Neuronal stem cell (in vitro differentiated cells): ENCODE measurements around the gene PLXNA4.

ENCODE experiments used
- DNase-seq: peaks from one replicate; pipeline ENCODE4 v3.0.0-alpha.2; 2013; ENCODE audit warnings: low spot score
- H2AFZ ChIP-seq: one replicate; pipeline ENCODE4 v1.6.1; 2013; ENCODE audit warnings: mild to moderate bottlenecking, low read length, inconsistent platforms
- H2AK5ac ChIP-seq: 2 replicates; pipeline ENCODE4 v1.6.1; 2013; ENCODE audit warnings: low read depth, mild to moderate bottlenecking, inconsistent platforms, low read length, moderate library complexity, mixed read lengths
- H2BK120ac ChIP-seq: 2 replicates; pipeline ENCODE4 v1.6.1; 2013; ENCODE audit warnings: low read depth, mild to moderate bottlenecking, inconsistent platforms, low read length, moderate library complexity, mixed read lengths
- H2BK12ac ChIP-seq: one replicate; pipeline ENCODE4 v1.6.1; 2013; ENCODE audit warnings: low read length, inconsistent platforms
- H2BK15ac ChIP-seq: 2 replicates; pipeline ENCODE4 v1.6.1; 2013; ENCODE audit warnings: mild to moderate bottlenecking, low read length, inconsistent platforms, mixed read lengths
- H2BK5ac ChIP-seq: one replicate; pipeline ENCODE4 v1.6.1; 2013; ENCODE audit warnings: inconsistent platforms, mild to moderate bottlenecking, low read length, moderate library complexity
- H3K14ac ChIP-seq: one replicate; pipeline ENCODE4 v1.6.1; 2013; ENCODE audit warnings: low read length, inconsistent platforms
- H3K18ac ChIP-seq: 2 replicates; pipeline ENCODE4 v1.6.1; 2013; ENCODE audit warnings: low read length, inconsistent platforms
- H3K23ac ChIP-seq: 2 replicates; pipeline ENCODE4 v1.6.1; 2013; ENCODE audit warnings: low read depth, mild to moderate bottlenecking, mixed read lengths, low read length, inconsistent platforms; ENCODE audit not compliant: poor library complexity
- H3K27ac ChIP-seq: replicated peaks from 3 replicates; pipeline ENCODE4 v1.5.1; 2013; ENCODE audit warnings: low read length, inconsistent platforms
- H3K27me3 ChIP-seq, 3 experiments: 2 replicates each; pipeline ENCODE4 v1.6.1; 2013; ENCODE audit warnings: low read length in 3 of 3, mild to moderate bottlenecking in 2 of 3, inconsistent platforms in 1 of 3, low read depth in 1 of 3, mixed read lengths in 1 of 3, moderate library complexity in 1 of 3; ENCODE audit not compliant: control insufficient read depth in 3 of 3, insufficient read depth in 3 of 3
- H3K36me3 ChIP-seq, 2 donors: replicated peaks in 1 of 2; 2 replicates each; pipeline ENCODE4 v1.6.1; 2013; ENCODE audit warnings: low read length in 2 of 2; ENCODE audit not compliant: control insufficient read depth in 2 of 2, insufficient read depth in 2 of 2
- H3K4ac ChIP-seq: 2 replicates; pipeline ENCODE4 v1.6.1; 2013; ENCODE audit warnings: inconsistent platforms, mild to moderate bottlenecking, low read length, moderate library complexity
- H3K4me1 ChIP-seq, 2 donors: 1 replicate in 1 of 2; 2 replicates in 1 of 2; pipeline ENCODE4 v1.6.1; 2013; ENCODE audit warnings: low read length in 2 of 2, low read depth in 1 of 2; ENCODE audit not compliant: control insufficient read depth in 2 of 2, insufficient read depth in 1 of 2
- H3K4me2 ChIP-seq: one replicate; pipeline ENCODE4 v1.6.1; 2013; ENCODE audit warnings: mild to moderate bottlenecking, low read length, inconsistent platforms; ENCODE audit not compliant: insufficient read depth, poor library complexity, severe bottlenecking
- H3K4me3 ChIP-seq, 2 donors: 2 replicates each; pipeline ENCODE4 v1.5.1; 2013; ENCODE audit warnings: low read length in 2 of 2, mild to moderate bottlenecking in 2 of 2, inconsistent platforms in 1 of 2, moderate library complexity in 1 of 2
- H3K79me1 ChIP-seq: one replicate; pipeline ENCODE4 v1.6.1; 2013; ENCODE audit warnings: low read depth, mild to moderate bottlenecking, inconsistent platforms, low read length, moderate library complexity
- H3K9ac ChIP-seq: one replicate; pipeline ENCODE4 v1.6.1; 2013; ENCODE audit warnings: mild to moderate bottlenecking, low read depth, low read length, inconsistent platforms; ENCODE audit not compliant: poor library complexity
- H3K9me3 ChIP-seq, 2 donors: replicated peaks in 1 of 2; 2 replicates each; pipeline versions ENCODE3 to v1.6.1; 2013; ENCODE audit warnings: low read length in 2 of 2, mild to moderate bottlenecking in 2 of 2, inconsistent platforms in 1 of 2, low read depth in 1 of 2, mixed read lengths in 1 of 2, moderate library complexity in 1 of 2; ENCODE audit not compliant: control insufficient read depth in 2 of 2, insufficient read depth in 1 of 2
- H4K8ac ChIP-seq: one replicate; pipeline ENCODE4 v1.6.1; 2013; ENCODE audit warnings: low read depth, mild to moderate bottlenecking, inconsistent platforms, low read length, moderate library complexity
- H4K91ac ChIP-seq: one replicate; pipeline ENCODE4 v1.6.1; 2013; ENCODE audit warnings: low read length, low read depth, mild to moderate bottlenecking, inconsistent platforms; ENCODE audit not compliant: poor library complexity
- WGBS, 2 donors: extraction: QIAGEN DNeasy Blood & Tissue Kit; methylation state at CpG; one replicate each; pipeline ENCODE4 v1.1.7; 2013; ENCODE audit warnings: missing lambda C conversion rate in 2 of 2, mixed read lengths in 1 of 2; ENCODE audit not compliant: insufficient read length in 2 of 2, insufficient replicate concordance in 1 of 2; ENCODE audit errors: extremely low coverage in 2 of 2; 5-methylcytosine and 5-hydroxymethylcytosine counted together

PLXNA4 gene

DNA sequence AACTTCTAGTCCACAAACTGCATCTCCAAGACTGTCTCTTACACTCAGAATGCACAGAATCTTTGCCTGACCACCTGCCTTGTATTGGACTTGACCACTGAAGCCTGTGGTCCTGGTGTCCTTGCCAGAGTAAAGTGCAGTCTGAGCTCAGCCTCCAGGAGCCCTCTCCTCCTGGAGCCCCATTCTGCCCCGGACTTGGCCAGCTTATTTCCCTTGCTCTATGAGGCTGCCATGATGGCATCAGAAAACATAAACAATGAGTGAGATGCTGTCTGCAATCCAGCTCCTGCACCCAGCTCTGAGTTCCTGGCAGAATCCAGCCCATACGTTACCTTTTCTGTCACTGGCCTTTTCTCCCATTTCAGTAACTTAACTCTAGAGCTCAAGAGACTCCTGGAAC lies 494.6 kb downstream of the PLXNA4 start:
- H2BK5ac ChIP-seq, result no peak overlapping the region
- no peaks in the 10 kb centered on the region for H3K36me3 ChIP-seq
- H3K9me3 ChIP-seq, result no peaks in the 10 kb centered on the region
- no peak overlapping the region for H3K4me3 ChIP-seq
- H3K4ac ChIP-seq, result no peak overlapping the region
- no peak overlapping the region for H3K9ac ChIP-seq
- H3K79me1 ChIP-seq, result no peaks in the 10 kb centered on the region
- H4K8ac ChIP-seq, result no peak overlapping the region
- H3K23ac ChIP-seq, result no peak overlapping the region
- peaks cover 0 to 3% (median 0%) of the 10 kb centered on the region in 3 experiments for H3K27me3 ChIP-seq
- no peak overlapping the region for H2BK15ac ChIP-seq
- no peak overlapping the region for H2BK120ac ChIP-seq
- H2AK5ac ChIP-seq, result no peak overlapping the region
- no peak overlapping the region for H2AFZ ChIP-seq
- WGBS, 2 donors, result no CpG with 5 or more reads among the region's 2 CpGs
- H3K27ac ChIP-seq, result no peak overlapping the region
- no peak for DNase-seq
- peaks cover 0 to 6% of the 10 kb centered on the region in 2 donors for H3K4me1 ChIP-seq
- H3K14ac ChIP-seq, result no peak overlapping the region
- H4K91ac ChIP-seq, result no peak overlapping the region
- H3K4me2 ChIP-seq, result no peak overlapping the region
- H2BK12ac ChIP-seq, result no peak overlapping the region
- H3K18ac ChIP-seq, result no peak overlapping the region

DNA sequence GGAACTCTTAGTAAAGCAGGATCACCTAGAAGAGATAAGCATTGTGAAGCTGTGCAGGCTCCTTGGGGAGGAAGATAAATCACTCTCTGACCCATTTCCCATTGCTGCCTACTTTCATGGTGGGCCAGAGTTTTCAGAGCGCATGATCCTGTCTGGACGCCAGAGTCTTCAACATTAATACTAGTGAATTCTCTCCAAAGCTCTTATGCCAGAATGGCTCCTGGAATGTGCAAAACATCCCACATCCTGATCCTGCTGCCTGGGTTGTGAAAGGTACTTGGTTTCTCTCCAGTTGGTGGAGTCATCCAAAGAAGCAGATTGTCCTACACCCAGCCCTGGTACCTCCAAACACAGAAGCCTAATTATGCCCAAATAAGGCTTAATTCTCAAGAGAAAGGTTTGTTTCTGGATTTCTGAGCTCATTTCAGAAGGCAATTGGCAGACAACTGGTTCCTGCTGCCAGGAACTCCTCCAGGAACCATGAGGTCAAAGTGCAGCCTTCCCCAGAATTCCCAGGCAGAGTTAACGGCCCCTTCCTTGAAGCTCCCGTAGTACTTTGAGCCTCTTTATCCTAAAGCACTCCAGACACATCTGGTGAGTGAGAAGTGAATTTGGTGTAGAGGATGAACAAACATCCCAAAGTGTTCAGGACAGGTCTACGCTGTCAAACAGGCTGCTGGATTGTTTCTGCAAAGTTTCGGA lies 495.2 kb downstream of the PLXNA4 start:
- no peak overlapping the region for H2AFZ ChIP-seq
- H3K18ac ChIP-seq, result no peak overlapping the region
- no peak overlapping the region for H3K4ac ChIP-seq
- no peaks in the 10 kb centered on the region for H3K36me3 ChIP-seq
- no peak overlapping the region for H3K27ac ChIP-seq
- no peak overlapping the region for H3K9ac ChIP-seq
- peaks cover 0 to 3% (median 0%) of the 10 kb centered on the region in 3 experiments for H3K27me3 ChIP-seq
- H3K4me1 ChIP-seq, result peaks cover 0 to 6% of the 10 kb centered on the region in 2 donors
- H3K4me3 ChIP-seq, result no peak overlapping the region
- H3K23ac ChIP-seq, result no peak overlapping the region
- no peak overlapping the region for H2BK12ac ChIP-seq
- H3K4me2 ChIP-seq, result no peak overlapping the region
- H2BK15ac ChIP-seq, result no peak overlapping the region
- H4K8ac ChIP-seq, result no peak overlapping the region
- no peak overlapping the region for H3K14ac ChIP-seq
- no peak overlapping the region for H2BK120ac ChIP-seq
- no CpG with 5 or more reads among the region's 6 CpGs for WGBS, 2 donors
- no peaks in the 10 kb centered on the region for H3K9me3 ChIP-seq
- H2BK5ac ChIP-seq, result no peak overlapping the region
- H3K79me1 ChIP-seq, result no peaks in the 10 kb centered on the region
- no peak overlapping the region for H4K91ac ChIP-seq
- no peak for DNase-seq
- no peak overlapping the region for H2AK5ac ChIP-seq

DNA sequence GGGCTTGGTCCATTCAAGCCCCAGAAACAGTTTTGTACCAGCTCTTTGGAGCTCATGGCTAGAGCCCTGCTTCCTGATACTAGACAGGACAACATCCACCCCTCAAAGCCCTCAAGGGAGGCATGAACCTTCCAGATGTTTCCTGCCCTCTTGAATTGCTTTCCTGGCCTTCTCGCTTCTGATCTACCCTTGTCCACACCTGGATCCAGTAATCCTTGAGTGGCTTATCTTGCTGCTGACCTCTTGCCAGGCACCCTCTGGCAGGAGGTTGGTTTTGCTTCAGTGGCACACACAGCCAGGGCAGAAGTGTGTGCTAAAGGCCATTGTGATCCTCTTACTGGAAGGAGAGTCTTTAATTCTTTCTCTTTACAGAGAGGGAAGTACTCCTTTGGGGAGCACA lies 495.8 kb downstream of the PLXNA4 start:
- H4K91ac ChIP-seq, result no peak overlapping the region
- no peaks in the 10 kb centered on the region for H3K9me3 ChIP-seq
- H3K4me2 ChIP-seq, result no peak overlapping the region
- H2BK15ac ChIP-seq, result no peak overlapping the region
- no peak overlapping the region for H3K9ac ChIP-seq
- peaks cover 0 to 3% (median 0%) of the 10 kb centered on the region in 3 experiments for H3K27me3 ChIP-seq
- H3K4me1 ChIP-seq, result peaks cover 0 to 6% of the 10 kb centered on the region in 2 donors
- no peak overlapping the region for H2BK5ac ChIP-seq
- no peak overlapping the region for H2BK12ac ChIP-seq
- H3K4ac ChIP-seq, result no peak overlapping the region
- no peak overlapping the region for H3K14ac ChIP-seq
- H2AFZ ChIP-seq, result no peak overlapping the region
- no peak overlapping the region for H2AK5ac ChIP-seq
- no peak overlapping the region for H3K27ac ChIP-seq
- no peak overlapping the region for H3K4me3 ChIP-seq
- H3K79me1 ChIP-seq, result no peaks in the 10 kb centered on the region
- no peak overlapping the region for H2BK120ac ChIP-seq
- H3K23ac ChIP-seq, result no peak overlapping the region
- DNase-seq, result no peak
- H3K36me3 ChIP-seq, result no peaks in the 10 kb centered on the region
- no peak overlapping the region for H3K18ac ChIP-seq
- WGBS, 2 donors, result no CpG with 5 or more reads among the region's 1 CpG
- no peak overlapping the region for H4K8ac ChIP-seq

DNA sequence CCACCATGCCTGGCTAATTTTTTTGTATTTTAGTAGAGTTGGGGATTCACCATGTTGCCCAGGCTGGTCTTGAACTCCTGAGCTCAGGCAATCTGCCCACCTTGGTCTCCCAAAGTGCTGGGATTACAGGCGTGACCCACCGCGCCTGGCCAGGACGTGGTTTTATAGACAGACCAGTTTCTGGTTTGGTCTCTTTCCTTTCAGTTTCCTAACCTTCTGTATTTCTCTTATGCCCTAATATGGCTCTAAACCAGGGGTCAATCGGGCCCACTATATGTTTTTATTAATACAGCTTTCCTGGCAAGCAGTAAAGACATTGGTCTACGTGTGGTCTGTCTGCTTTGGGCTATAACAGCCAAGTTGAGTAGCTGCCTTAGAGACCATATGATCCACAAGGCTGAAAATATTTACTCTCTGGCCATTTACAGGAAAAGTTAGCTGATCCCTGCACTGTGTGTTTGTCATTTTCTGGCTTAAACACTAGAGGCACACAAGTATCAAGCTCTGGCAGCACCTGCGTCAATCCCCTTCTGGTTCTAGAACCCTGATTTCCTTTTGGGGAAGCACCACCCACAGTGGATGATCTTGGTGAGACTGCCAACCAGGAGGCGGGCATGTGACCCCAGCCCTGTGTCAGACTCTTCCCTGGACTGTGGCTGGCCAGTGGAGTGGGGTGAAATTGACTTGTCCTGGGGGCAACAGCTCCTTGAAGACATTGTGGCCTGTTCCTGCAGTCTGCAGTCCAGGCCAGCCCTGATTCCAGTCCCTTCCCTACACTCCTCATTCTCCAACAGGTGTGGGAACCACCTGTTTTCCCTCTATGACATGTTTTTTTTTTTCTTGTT lies 497.2 kb downstream of the PLXNA4 start:
- no CpG with 5 or more reads among the region's 8 CpGs for WGBS, 2 donors
- DNase-seq, result no peak
- no peak overlapping the region for H2BK15ac ChIP-seq
- H2BK5ac ChIP-seq, result no peak overlapping the region
- no peak overlapping the region for H2BK120ac ChIP-seq
- no peak overlapping the region for H3K9ac ChIP-seq
- no peak overlapping the region for H2AK5ac ChIP-seq
- H3K4me2 ChIP-seq, result no peak overlapping the region
- H3K27me3 ChIP-seq, result peaks cover 0 to 3% (median 0%) of the 10 kb centered on the region in 3 experiments
- no peak overlapping the region for H3K14ac ChIP-seq
- no peak overlapping the region for H2BK12ac ChIP-seq
- no peak overlapping the region for H4K8ac ChIP-seq
- peak overlapping the region; percentile 45 for H3K18ac ChIP-seq
- H3K79me1 ChIP-seq, result no peaks in the 10 kb centered on the region
- no peak overlapping the region for H4K91ac ChIP-seq
- H3K36me3 ChIP-seq, result no peaks in the 10 kb centered on the region
- no peak overlapping the region for H3K4me3 ChIP-seq
- no peak overlapping the region for H3K23ac ChIP-seq
- H3K9me3 ChIP-seq, result no peaks in the 10 kb centered on the region
- peaks cover 0 to 6% of the 10 kb centered on the region in 2 donors for H3K4me1 ChIP-seq
- no peak overlapping the region for H2AFZ ChIP-seq
- no peak overlapping the region for H3K27ac ChIP-seq
- no peak overlapping the region for H3K4ac ChIP-seq
